H1 (cell line): ENCODE results near the gene SI. TPM values are rescaled to one million over a fixed set of nuclear protein-coding genes. Genes with fewer than 3 reads are reported as not detected.

Source experiments
- CTCF ChIA-PET: fragments of 300-600 bp; sonication (Branson Sonifier 250); formaldehyde crosslinking; loops from one replicate; lab custom pipeline; 2021; ENCODE audit not compliant: partially characterized antibody; lab: Charles Lee
- POLR2A ChIA-PET: fragments of 300-600 bp; sonication (Branson Sonifier 250); formaldehyde crosslinking; loops from one replicate; lab custom pipeline; 2021; ENCODE audit warnings: inconsistent platforms; ENCODE audit not compliant: partially characterized antibody; lab: Charles Lee
- DNase-seq, 2 experiments: peaks; one replicate each; pipeline versions ENCODE4 v3.0.0 to v3.0.0-alpha.2; 2010 to 2022; ENCODE audit warnings: low spot score in 2 of 2, low read depth in 1 of 2, mixed read lengths in 1 of 2
- FAIRE-seq: peaks from 2 replicates; lab custom pipeline; 2011; peaks lifted over from hg19 to GRCh38; lab: Jason Lieb, UNC
- H2AFZ ChIP-seq: 2 replicates; pipeline ENCODE4 v1.8.1; 2012; ENCODE audit warnings: low read length, inconsistent platforms
- H2AK5ac ChIP-seq: 2 replicates; pipeline ENCODE4 v1.6.1; 2013; ENCODE audit warnings: low read depth, low read length
- H2BK120ac ChIP-seq: replicated peaks from 2 replicates; pipeline ENCODE3; 2013; ENCODE audit warnings: low read depth, low read length, inconsistent platforms
- H2BK12ac ChIP-seq: 2 replicates; pipeline ENCODE4 v1.6.1; 2013; ENCODE audit warnings: low read depth, low read length
- H2BK15ac ChIP-seq: 2 replicates; pipeline ENCODE4 v1.6.1; 2013; ENCODE audit warnings: low read length
- H2BK20ac ChIP-seq: 2 replicates; pipeline ENCODE4 v1.6.1; 2013; ENCODE audit warnings: low read length
- H2BK5ac ChIP-seq: 2 replicates; pipeline ENCODE4 v1.6.1; 2013; ENCODE audit warnings: low read depth, low read length
- H3K14ac ChIP-seq: 2 replicates; pipeline ENCODE4 v1.6.1; 2013; ENCODE audit warnings: inconsistent platforms; ENCODE audit not compliant: insufficient read length
- H3K18ac ChIP-seq: 2 replicates; pipeline ENCODE4 v1.6.1; 2013; ENCODE audit warnings: low read length; ENCODE audit errors: extremely low read depth
- H3K23ac ChIP-seq: 2 replicates; pipeline ENCODE4 v1.6.1; 2013; ENCODE audit warnings: inconsistent platforms; ENCODE audit not compliant: insufficient read length
- H3K23me2 ChIP-seq: 2 replicates; pipeline ENCODE4 v1.6.1; 2013; ENCODE audit warnings: low read depth, low read length
- H3K27ac ChIP-seq: 2 replicates; pipeline ENCODE4 v1.6.1; 2011; ENCODE audit warnings: low read depth, low read length, inconsistent platforms
- H3K27me3 ChIP-seq, 4 experiments: replicated peaks in 1 of 4; 1 replicate in 1 of 4; 2 replicates in 3 of 4; pipeline versions ENCODE4 v1.6.1 to v1.8.1; 2011 to 2013; ENCODE audit warnings: low read length in 3 of 4, mild to moderate bottlenecking in 3 of 4, inconsistent platforms in 2 of 4, mixed read lengths in 2 of 4, moderate library complexity in 1 of 4; ENCODE audit not compliant: control insufficient read depth in 3 of 4, insufficient read depth in 3 of 4; ENCODE audit errors: extremely low read depth in 1 of 4
- H3K36me3 ChIP-seq, 4 experiments: 2 replicates each; pipeline versions ENCODE4 v1.6.1 to v1.8.1; 2011 to 2013; ENCODE audit warnings: mild to moderate bottlenecking in 4 of 4, low read length in 3 of 4, moderate library complexity in 2 of 4, control low read depth in 1 of 4, inconsistent platforms in 1 of 4; ENCODE audit not compliant: insufficient read depth in 4 of 4, control insufficient read depth in 2 of 4
- H3K4ac ChIP-seq: replicated peaks from 2 replicates; pipeline ENCODE3; 2013; ENCODE audit warnings: low read length, low read depth, mixed read lengths, inconsistent platforms; ENCODE audit not compliant: insufficient read length
- H3K4me1 ChIP-seq, 4 experiments: replicated peaks in 1 of 4; 1 replicate in 1 of 4; 2 replicates in 3 of 4; pipeline versions ENCODE4 v1.6.1 to v1.8.1; 2011 to 2013; ENCODE audit warnings: low read length in 3 of 4, inconsistent platforms in 2 of 4, mixed read lengths in 1 of 4; ENCODE audit not compliant: insufficient read depth in 4 of 4, control insufficient read depth in 3 of 4
- H3K4me2 ChIP-seq, 2 experiments: 2 replicates each; pipeline versions ENCODE4 v1.6.1 to v1.8.1; 2011 to 2013; ENCODE audit warnings: low read depth in 2 of 2, low read length in 2 of 2, control low read depth in 1 of 2, inconsistent platforms in 1 of 2, mild to moderate bottlenecking in 1 of 2; ENCODE audit not compliant: insufficient read depth in 1 of 2
- H3K4me3 ChIP-seq, 4 experiments: fragments of 200-600, 300-600 bp in 1 of 4; sonication (generic), shearing (Covaris generic), sonication (Bioruptor Twin) in 1 of 4; 2 replicates each; pipeline versions ENCODE4 v1.5.1 to v1.8.1; 2011 to 2016; ENCODE audit warnings: low read length in 4 of 4, low read depth in 3 of 4, control low read depth in 2 of 4, inconsistent platforms in 2 of 4, mild to moderate bottlenecking in 2 of 4, mixed read lengths in 1 of 4, moderate library complexity in 1 of 4; ENCODE audit not compliant: insufficient read depth in 2 of 4; ENCODE audit errors: extremely low read depth in 1 of 4
- H3K56ac ChIP-seq: replicated peaks from 2 replicates; pipeline ENCODE3; 2013; ENCODE audit warnings: low read depth, mild to moderate bottlenecking, mixed read lengths, low read length, inconsistent platforms; ENCODE audit not compliant: insufficient read length
- H3K79me1 ChIP-seq: 2 replicates; pipeline ENCODE4 v1.6.1; 2013; ENCODE audit warnings: low read depth, low read length, control low read depth
- H3K79me2 ChIP-seq, 2 experiments: 2 replicates each; pipeline versions ENCODE4 v1.6.1 to v1.8.1; 2012 to 2013; ENCODE audit warnings: low read length in 2 of 2, mild to moderate bottlenecking in 2 of 2, inconsistent platforms in 1 of 2; ENCODE audit not compliant: insufficient read depth in 2 of 2, control insufficient read depth in 1 of 2
- H3K9ac ChIP-seq, 4 experiments: replicated peaks in 1 of 4; 1 replicate in 1 of 4; 2 replicates in 3 of 4; pipeline versions ENCODE4 v1.6.1 to v1.8.1; 2011 to 2013; ENCODE audit warnings: low read depth in 3 of 4, low read length in 3 of 4, control low read depth in 2 of 4, mild to moderate bottlenecking in 2 of 4, moderate library complexity in 2 of 4, inconsistent platforms in 1 of 4; ENCODE audit errors: extremely low read depth in 1 of 4
- H3K9me3 ChIP-seq, 2 experiments: 2 replicates each; pipeline versions ENCODE4 v1.6.1 to v1.8.1; 2012 to 2013; ENCODE audit warnings: mild to moderate bottlenecking in 2 of 2, moderate library complexity in 2 of 2, control low read depth in 1 of 2, inconsistent platforms in 1 of 2, low read depth in 1 of 2, low read length in 1 of 2, mixed read lengths in 1 of 2; ENCODE audit not compliant: insufficient read depth in 2 of 2
- H4K20me1 ChIP-seq, 2 experiments: replicated peaks in 1 of 2; 2 replicates each; pipeline versions ENCODE3 to v1.8.1; 2011 to 2013; ENCODE audit warnings: inconsistent platforms in 2 of 2, low read length in 2 of 2, mild to moderate bottlenecking in 1 of 2; ENCODE audit not compliant: insufficient read depth in 2 of 2, control insufficient read depth in 1 of 2
- H4K5ac ChIP-seq: 2 replicates; pipeline ENCODE4 v1.6.1; 2013; ENCODE audit warnings: low read length, low read depth, mixed read lengths, inconsistent platforms; ENCODE audit not compliant: insufficient read length
- H4K8ac ChIP-seq: 2 replicates; pipeline ENCODE4 v1.8.0; 2013; ENCODE audit warnings: mild to moderate bottlenecking, moderate library complexity, low read length, inconsistent platforms; ENCODE audit not compliant: insufficient read depth; ENCODE audit errors: extremely low read depth
- H4K91ac ChIP-seq: replicated peaks from 2 replicates; pipeline ENCODE3; 2013; ENCODE audit warnings: low read length, mixed read lengths, inconsistent platforms; ENCODE audit not compliant: insufficient read length
- CEBPB ChIP-seq: IDR thresholded peaks from 2 replicates; pipeline ENCODE4 v1.6.1; 2012; ENCODE audit warnings: low read depth, low read length
- KDM1A ChIP-seq: fragments of 200-600, 300-600 bp; sonication (generic); IDR thresholded peaks from 2 replicates; pipeline ENCODE4 v1.7.1; 2016; ENCODE audit warnings: mild to moderate bottlenecking, low read length, borderline replicate concordance
- POLR2AphosphoS5 ChIP-seq: IDR thresholded peaks from 2 replicates; pipeline ENCODE4 v1.6.1; 2011; ENCODE audit warnings: low read depth, low read length
- POU5F1 ChIP-seq: IDR thresholded peaks from 2 replicates; pipeline ENCODE4 v1.6.1; 2011; ENCODE audit warnings: low read depth, mild to moderate bottlenecking, low read length, moderate library complexity
- RFX5 ChIP-seq: IDR thresholded peaks from 2 replicates; pipeline ENCODE4 v1.6.1; 2011; ENCODE audit warnings: low read depth, low read length, improper control_type of control experiment, borderline replicate concordance
- SAP30 ChIP-seq: fragments of 300-600 bp; sonication (generic); IDR thresholded peaks from 2 replicates; pipeline ENCODE4 v1.7.1; 2012; ENCODE audit warnings: low read length, moderate library complexity, mild to moderate bottlenecking, inconsistent platforms; ENCODE audit not compliant: insufficient read depth, insufficient replicate concordance
- SIRT6 ChIP-seq: IDR thresholded peaks from one replicate; pipeline ENCODE4 v1.7.1; 2012; ENCODE audit warnings: low read length, inconsistent platforms
- WGBS, 2 experiments: shearing (Covaris generic) in 1 of 2; methylation state at CpG; one replicate each; pipeline versions ENCODE4 v1.1.6 to v1.1.7; 2013 to 2015; ENCODE audit warnings: low lambda C conversion rate in 2 of 2, mixed read lengths in 2 of 2, inconsistent platforms in 1 of 2, low coverage in 1 of 2, missing lambda C conversion rate in 1 of 2; ENCODE audit not compliant: insufficient replicate concordance in 2 of 2, insufficient coverage in 1 of 2, insufficient read length in 1 of 2; ENCODE audit errors: extremely low coverage in 1 of 2, missing lambda C conversion rate in 1 of 2; 5-methylcytosine and 5-hydroxymethylcytosine counted together
- polyA plus RNA-seq, 7 experiments: library from polyadenylated mRNA; depleted of rRNA in 3 of 7; stranded (reverse) in 5 of 7; unstranded in 2 of 7; fragments of >200 nt in 5 of 7; fragments of 200-250 nt in 2 of 7; gene quantifications; 1 replicate in 5 of 7; 2 replicates in 1 of 7; 4 replicates in 1 of 7; pipeline versions ENCODE4 v1.2.1 to v1.2.3, GENCODE V29; 2011 to 2013; ENCODE audit warnings: missing spikeins in 2 of 7, mixed read lengths in 2 of 7
- total RNA-seq: library from RNA; stranded (reverse); fragmentation: NEBNext Ultra II Directional; extraction: Animal tissue kit (Norgen Biotek cat#: 25700); gene quantifications from 2 replicates; pipeline ENCODE4 v1.2.1, GENCODE V29; 2021
- TF ChIP-seq, protein P1 (sequence below): IDR thresholded peaks from 2 replicates; pipeline ENCODE4 v1.6.1; 2012; ENCODE audit warnings: inconsistent platforms
- TF ChIP-seq, protein P2 (sequence below): IDR thresholded peaks from 2 replicates; pipeline ENCODE4 v1.6.1; 2011; ENCODE audit warnings: low read depth, mild to moderate bottlenecking, low read length; ENCODE audit not compliant: insufficient read depth

Gene SI
- total and polyA plus RNA-seq, 2 of the 8 experiments (the other 6 are each of a cell fraction or from before 2014, with no cell fraction given) = not detected

DNA sequence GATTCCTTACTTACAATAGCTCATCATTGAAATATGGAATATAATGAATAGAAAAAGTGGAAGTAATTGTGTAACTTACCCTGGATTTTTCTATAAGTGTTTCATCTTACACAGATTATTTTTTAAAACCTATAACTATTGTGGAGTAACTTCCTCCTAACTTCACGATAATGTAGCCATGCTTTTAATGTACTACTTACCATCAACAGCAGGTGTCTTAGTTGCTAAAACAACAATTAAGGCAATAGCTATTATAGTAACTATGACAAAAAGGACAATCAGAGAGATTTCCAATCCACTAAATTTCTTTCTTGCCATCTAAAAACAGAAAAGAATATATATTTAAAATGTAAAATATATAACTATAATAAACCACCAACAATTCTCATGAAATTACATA lies 2.6 kb downstream of the SI start:
- H4K20me1 ChIP-seq = no peaks in the 10 kb centered on the region
- WGBS, 2 experiments = 85% methylated on average over 1 of the region's 1 CpG; no CpG with 5 or more reads in 1 of the 2 experiments
- peaks cover 0 to 1% (median 0%) of the 10 kb centered on the region in 4 experiments; a peak in 1 of 7 replicates for H3K27me3 ChIP-seq

More for the DNA sequence above, 2.6 kb downstream of the SI start:
- Histone ChIP-seq H2BK12ac (no peak overlapping the region), H3K79me1 (no peaks in the 10 kb centered on the region), H2BK20ac (no peak overlapping the region), H3K23ac (no peak overlapping the region), H2AFZ (no peak overlapping the region), H3K9me3 (no peaks in the 10 kb centered on the region), H3K14ac (no peak overlapping the region), H4K5ac (no peak overlapping the region), H3K23me2 (no peaks in the 10 kb centered on the region), H4K8ac (no peak overlapping the region), H3K4me2 (no peak overlapping the region), H3K4me3 (no peak overlapping the region), H2BK5ac (no peak overlapping the region), H2AK5ac (no peak overlapping the region), H4K91ac (no peak overlapping the region), H3K36me3 (no peaks in the 10 kb centered on the region), H3K56ac (no peak overlapping the region), H3K4ac (no peak overlapping the region), H3K79me2 (no peaks in the 10 kb centered on the region), H3K18ac (no peak overlapping the region), H2BK120ac (no peak overlapping the region), H3K27ac (no peak overlapping the region), H2BK15ac (no peak overlapping the region), H3K4me1 (no peaks in the 10 kb centered on the region), H3K9ac (no peak overlapping the region)
- ChIA-PET POLR2A (no interaction called here), CTCF (interaction anchor here (0.9 kb wide), 1 partner anchor 117 kb away, joined by 3 read pairs; no protein-coding TSS in a partner anchor)
- FAIRE-seq (no peak), DNase-seq (no peak)
- TF ChIP-seq, protein P1, sequence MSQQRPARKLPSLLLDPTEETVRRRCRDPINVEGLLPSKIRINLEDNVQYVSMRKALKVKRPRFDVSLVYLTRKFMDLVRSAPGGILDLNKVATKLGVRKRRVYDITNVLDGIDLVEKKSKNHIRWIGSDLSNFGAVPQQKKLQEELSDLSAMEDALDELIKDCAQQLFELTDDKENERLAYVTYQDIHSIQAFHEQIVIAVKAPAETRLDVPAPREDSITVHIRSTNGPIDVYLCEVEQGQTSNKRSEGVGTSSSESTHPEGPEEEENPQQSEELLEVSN = no peak
- TF ChIP-seq RFX5 (no peak), SAP30 (no peak), POLR2AphosphoS5 (no peak), POU5F1 (no peak), SIRT6 (no peak), CEBPB (no peak), KDM1A (no peak)
- TF ChIP-seq, protein P2, sequence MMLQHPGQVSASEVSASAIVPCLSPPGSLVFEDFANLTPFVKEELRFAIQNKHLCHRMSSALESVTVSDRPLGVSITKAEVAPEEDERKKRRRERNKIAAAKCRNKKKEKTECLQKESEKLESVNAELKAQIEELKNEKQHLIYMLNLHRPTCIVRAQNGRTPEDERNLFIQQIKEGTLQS = no peak
